Stimulated activated CD8-positive, alpha-beta memory T cell treated with anti-CD3 and anti-CD28 coated beads, Interleukin-12 subunit alpha, Interleukin-12 subunit beta, amount 100 ng/mL, for 24 hours (primary cell): Measurements from ENCODE around the gene TXNRD2.
"Not testable (repeated sequence)": the region's sequence is repeated elsewhere in the genome, so short reads cannot be mapped to it uniquely, and the experiment has no call there.

Experiments
- DNase-seq: peaks from one replicate; pipeline ENCODE4 v3.0.0-alpha.2; 2020; ENCODE audit errors: extremely low read depth

The TXNRD2 gene

GRCh38 chr22:19845054-19845722 is 96.4 kb downstream of the TXNRD2 start:
- DNase-seq: no peak

DNA sequence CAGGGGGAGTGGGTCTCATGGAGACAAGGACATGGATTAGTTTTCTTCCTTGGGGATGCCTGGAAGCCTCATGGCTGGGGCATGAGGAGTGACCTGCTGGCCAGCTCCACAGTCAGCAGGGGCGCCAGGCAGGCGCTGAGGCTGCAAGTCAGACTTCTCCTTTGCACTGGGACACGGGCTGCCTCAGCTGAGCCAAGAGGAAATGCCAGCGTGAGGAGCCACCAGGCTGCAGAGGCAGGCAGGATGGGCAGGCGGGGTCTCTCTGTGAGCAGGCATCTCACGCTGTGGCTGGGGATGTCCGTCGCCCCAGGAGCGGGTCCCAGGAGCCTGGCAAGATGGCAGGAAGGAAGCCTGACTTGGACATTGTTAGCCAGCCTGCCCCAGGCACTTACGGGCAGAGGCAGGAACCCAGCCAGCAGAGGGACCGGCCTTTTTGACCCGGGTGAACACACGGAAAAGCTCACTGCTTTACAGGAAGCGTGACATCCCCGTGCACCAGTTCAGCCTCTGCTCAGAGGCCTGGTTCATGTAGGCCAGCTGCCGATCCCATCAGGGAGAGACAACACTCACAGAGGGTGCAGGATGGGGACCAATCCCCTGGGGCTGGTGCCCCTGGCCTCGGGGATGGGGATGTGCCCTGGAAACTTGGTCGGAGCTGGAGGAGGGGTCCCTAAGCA is 97.1 kb downstream of the TXNRD2 start:
- no peak for DNase-seq

DNA sequence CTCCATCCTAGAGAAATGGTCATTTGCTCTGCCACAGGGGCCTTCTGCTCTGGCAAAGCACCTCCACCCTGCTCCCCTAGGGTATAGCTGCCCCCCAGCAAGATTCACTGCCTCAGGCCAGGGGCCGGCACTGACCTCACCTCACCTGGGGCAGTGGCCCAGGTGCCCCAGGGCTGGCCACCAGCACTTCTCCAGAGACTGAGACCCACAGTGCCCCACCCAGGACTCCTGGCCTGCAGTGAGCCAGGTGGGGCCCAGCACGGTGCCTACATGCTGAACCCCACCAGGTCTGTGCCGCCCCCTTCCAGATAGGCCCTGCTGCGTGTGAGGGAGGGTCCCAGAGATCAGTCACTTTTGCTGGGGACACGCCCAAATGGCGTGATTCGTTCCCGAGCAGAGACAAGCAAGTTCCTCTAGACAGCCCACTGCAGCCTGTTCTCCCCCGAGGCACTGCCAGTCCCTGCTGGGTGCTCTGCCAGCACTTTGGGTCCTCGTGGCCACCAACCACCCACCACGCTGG is 97.7 kb downstream of the TXNRD2 start:
- DNase-seq: no peak

DNA sequence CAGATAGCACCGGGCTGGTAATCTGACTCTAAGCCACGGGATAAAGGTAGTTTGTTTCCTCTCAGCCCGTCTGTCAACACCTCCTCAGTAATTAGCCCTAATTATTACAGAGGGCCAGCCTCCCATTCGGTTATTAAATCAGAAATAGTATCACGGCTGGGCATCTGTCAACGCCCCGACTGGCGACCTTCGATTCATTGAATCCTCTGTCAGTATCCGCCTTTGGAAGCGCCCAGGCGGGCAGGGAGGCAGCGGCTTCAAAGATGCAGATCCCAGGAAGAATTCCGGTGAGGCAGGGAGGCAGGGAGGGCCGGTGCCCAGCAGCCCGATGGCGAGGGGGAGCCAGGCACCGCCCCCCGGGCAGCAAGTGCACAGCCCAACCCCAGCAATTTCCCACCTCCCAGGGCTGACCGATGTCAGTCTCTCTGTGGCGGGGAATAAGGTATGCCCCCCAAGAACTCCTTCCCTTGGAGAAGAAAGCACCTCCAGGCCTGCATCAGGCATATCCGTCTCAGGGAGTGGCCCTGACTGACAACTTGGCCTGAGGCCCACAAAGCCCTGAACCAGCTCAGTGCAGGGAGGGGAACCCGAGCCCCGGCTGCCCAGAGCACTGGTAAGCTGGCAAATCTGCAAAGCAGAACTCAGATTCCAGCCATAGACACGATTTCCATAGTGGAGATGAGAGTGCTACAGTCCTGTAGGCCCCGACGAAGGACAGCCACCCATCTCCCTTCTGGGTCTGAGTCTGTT is 98.3 kb downstream of the TXNRD2 start:
- DNase-seq: no peak

DNA sequence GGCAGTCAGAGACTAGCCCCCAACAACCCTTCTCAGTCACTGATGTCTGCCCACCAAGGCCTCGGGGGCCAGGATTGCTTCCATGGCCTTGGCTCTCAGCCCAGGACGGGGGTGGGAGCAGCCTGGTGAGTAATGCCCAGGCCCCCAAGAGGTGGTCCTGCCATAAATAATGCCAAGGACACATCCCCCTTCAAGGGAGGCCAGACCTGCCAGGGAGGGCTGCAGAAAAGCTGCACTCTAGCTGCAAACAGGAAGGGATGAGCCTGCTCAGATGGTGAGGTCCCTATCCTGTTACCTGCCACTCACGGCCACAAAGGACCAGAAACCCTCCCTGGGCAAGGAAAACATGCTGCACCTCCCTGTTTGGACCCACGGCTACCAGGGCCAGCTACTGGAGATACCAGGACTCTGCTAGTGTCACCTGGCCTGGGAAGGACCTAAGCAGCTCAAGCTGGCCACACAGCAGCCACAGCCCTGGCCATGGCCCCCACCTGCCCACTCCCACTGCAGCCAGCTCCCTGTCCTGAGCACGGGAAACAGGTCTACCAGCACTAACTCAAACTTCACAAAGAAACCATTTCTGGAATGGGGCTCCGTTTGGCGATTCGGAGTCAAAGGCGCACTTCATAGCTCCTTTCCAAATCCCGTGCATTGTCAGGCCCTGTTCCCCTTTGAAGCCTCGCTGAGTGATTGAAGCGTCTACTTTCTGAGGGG is 99.1 kb downstream of the TXNRD2 start:
- no peak for DNase-seq

DNA sequence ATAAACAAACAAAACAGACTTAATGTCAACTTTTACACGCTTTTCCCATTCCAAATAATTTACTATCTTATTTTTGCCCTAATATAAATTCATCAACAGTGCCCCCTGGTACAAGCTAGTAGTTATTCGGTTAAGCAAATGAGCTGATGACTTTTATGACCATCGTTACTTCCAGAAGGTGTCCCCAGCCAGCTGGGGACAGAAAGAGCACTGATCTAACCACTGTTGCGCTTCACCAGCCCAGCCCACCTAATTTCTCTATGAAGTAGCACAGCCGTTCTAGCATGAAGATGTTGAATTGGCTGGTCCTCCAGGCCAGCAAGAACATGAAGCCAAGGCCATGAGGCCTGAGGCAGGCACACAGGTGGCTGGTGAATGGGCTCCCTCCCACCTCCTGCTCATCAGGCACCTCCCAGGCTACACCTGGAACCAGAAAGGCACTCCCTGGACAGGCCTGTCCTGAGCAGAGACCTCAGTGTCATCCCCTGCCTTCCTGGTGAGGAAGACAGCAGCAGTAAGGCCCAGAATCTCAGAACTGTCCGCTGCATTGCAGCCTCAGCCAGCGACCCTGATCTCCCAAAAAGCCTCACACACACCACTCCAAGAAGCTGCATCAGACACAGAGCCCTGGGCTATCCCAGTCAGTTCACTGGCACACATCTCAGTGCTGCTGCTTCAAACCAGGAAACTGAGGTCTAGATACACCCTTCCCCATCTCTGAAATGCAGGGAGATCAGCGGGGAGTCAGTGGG is 99.8 kb downstream of the TXNRD2 start:
- no peak for DNase-seq

GRCh38 chr22:19840955-19841640 is 100.5 kb downstream of the TXNRD2 start:
- DNase-seq: no peak

DNA sequence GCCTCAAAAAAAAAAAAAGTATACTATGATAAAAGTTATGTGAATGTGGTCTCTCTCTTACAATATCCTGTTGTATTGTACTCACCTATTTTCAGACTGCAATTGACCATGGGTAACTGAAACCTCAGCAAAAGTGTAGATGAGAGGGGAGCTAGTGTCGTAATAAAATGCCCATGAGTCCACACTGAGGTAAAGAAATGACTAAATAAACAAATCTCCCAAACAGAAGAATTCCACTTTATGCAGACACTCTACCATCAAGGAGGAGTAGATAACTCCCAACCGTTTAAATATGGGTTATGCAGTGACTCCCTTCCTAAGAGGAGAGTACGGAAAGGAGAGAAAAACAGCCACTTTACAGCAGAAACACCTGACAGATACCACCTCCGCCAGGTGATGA is 101.6 kb downstream of the TXNRD2 start:
- no peak for DNase-seq

DNA sequence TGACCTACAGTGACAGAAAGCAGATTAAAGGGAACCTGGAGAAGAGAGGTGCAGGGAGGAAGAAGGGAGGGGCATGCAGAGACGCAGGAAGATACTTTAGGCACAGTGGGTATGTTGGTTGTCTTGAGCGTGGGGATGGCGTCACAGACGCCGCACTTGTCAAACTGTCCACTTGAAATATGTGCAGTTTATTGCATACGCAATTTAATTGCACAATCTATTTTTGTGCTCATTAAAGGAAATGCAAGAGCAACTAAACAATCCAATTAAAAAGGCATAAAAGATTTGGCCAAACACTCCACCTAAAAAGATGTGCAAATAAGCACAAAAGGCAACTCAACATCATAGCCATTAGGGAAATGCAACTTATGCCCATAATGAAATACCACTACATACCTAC is 103.7 kb downstream of the TXNRD2 start:
- no peak for DNase-seq

DNA sequence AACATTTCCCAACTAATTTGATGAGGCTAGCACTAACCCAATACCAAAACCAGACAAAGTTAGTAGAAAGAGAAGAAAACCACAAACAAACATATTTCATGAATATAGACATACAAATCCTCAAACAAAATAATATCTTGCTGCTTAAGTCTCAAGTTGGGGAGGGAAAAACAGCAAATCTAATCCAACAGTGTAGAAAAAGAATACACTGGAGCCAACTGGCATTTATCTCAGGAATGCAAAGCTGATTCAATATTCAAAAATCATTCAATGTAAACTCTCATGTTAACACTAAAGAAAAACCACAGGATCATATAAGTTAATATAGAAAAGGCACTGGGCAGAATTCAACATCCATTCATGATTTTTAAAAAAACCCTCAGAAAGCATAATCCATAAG is 105.1 kb downstream of the TXNRD2 start:
- no peak for DNase-seq

DNA sequence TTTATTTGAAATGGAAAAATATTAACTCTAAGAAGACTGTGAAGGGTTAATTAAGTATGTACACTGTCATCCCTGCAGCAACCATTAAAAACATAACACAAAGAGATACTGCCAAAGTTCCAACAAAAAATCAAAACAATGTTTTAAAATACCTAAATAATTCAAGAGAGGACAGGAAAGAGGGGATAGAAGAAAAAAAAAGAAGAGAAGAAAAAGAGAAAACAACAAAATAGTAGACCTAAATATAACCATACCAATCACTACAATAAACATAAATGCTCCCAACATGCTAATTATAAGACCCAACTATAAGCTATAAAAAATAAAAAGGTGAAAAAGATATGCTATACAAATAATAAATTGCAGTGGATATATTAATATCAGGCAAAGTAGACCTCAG is 107.0 kb downstream of the TXNRD2 start:
- DNase-seq: no peak

GRCh38 chr22:19833327-19833726 is 108.3 kb downstream of the TXNRD2 start:
- DNase-seq: not testable (repeated sequence)

DNA sequence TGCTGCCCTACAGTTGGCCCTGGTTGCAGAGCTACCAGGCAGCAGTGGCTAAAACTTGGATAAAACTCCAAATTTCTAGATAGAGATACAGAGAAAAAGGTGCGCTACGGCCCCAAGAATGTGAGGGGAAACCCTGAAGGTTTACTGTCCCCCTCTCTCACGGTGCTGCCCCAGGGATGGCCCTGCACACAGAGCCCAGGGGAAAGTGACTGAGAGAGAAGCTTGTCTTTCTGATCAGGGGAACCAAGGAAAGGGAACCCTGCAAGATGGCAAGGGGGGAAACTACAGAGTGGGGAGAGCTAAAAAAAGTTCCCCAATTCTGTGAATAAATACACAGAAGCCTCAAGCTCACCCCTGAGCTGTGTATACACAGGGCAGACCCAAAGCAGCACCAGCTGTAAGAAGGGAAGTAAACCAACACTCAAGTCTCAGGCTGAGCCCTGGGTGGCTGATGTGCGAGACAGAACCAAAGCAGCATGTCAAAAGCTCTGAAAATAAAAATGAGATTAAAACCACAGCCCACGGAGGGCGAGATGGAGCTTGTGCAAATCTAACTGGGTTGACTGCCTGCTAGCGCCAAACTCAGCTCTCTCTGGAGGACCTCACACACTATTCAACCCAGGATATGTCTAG is 109.0 kb downstream of the TXNRD2 start:
- DNase-seq: no peak

DNA sequence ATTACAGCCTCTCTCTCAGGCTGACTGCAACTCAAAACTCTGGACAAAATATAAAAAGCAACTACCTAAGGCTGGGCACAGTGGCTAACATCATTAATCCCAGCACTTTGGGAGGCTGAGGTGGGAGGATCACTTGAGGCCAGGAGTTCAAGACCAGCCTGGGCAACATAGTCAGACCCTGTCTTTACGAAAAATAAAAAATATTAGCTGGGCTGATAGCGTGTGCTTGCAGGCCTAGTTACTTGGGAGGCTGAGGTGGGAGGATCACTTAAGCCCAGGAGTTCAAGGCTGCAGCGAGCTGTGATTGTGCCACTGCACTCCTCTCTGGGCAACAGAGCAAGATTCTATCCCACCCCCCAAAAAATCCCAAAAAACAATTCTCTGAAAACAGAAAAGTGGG is 109.6 kb downstream of the TXNRD2 start:
- DNase-seq: not testable (repeated sequence)

DNA sequence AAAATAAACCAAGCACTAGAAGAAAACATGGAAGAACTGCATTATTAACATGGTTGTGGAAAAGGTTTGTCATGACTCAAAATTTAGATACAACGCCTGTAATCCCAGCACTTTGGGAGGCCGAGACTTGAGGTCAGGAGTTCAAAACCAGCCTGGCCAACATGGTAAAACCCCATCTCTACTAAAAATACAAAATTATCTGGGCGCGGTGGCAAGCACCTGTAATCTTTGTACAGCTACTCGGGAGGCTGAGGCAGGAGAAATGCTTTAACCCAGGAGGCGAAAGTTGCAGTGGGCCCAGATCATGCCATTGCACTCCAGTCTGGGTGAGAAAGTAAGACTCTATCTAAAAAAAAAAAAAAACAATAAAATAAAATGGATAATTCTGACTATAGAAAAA is 110.6 kb downstream of the TXNRD2 start:
- no peak for DNase-seq

DNA sequence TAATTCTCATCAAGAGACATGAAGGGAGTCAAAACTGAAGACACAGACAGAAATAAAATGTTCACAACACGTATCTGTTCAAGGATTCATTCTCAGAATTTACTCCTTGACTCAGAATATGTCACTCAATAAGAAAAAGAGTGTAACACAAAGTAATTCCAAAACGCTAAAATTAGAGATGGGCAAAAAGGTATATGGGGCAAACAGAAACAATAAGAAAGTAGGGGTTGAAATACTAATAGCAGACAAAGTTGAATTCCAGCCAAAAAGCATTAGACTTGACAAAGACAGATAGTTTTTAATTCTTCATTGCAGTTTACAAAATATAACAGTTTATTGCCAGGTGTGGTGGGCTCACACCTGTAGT is 113.6 kb downstream of the TXNRD2 start:
- no peak for DNase-seq

DNA sequence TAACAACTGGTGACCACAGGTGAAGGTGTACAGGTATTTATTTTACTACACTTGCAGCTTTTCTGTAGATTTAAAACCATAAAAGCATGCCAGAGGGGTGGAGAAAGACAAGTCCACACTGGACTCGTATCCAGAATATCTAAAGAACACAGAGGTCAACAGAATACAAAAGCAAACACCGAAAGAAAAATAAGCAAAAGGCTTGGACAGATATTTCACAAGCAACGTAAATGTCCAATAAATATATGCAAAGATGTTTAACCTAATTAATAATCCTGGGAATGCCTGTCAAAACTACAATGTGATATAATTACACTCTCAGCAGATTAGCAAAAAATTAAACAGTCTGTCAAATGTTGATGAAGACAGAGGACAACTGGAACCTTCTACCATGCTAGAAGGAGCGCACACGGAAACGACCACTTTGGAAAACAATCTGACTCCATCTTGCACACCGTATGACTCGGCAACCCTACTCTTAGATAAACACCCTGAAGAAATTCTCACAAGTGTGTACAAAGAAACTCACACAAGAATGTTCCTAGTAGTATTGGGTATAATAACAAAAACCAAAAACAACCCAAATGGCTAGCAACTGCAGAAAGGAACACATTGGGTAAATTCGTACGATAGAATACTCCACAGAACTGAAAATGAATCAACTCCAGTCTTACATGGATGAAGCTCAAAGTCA is 114.1 kb downstream of the TXNRD2 start:
- DNase-seq: no peak

DNA sequence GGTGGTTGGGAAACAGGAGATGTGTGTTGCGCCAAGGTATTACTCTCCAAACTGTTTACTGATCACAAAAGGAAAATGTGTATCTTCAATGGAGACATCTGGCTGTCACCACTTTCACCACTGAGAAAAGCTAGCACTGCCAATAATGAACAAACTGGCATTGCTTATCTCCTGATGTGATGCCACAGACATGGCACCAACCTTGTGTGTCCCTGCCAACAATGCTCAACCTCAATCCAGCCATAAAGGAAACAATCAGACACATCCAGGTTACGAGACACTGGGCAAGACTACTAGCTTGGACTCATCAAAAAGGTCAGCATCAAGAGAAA is 115.0 kb downstream of the TXNRD2 start:
- DNase-seq: no peak

GRCh38 chr22:19825904-19826618 is 115.6 kb downstream of the TXNRD2 start:
- DNase-seq: no peak
